NCI-H2029 (cell line): Measurements from ENCODE around the gene RBM10.
"Not testable (repeated sequence)": the region's sequence is repeated elsewhere in the genome, so short reads cannot be mapped to it uniquely, and the experiment has no call there.

ENCODE experiments used
- DNase-seq: peaks from one replicate; lab custom pipeline; 2025; lab: John Stamatoyannopoulos, UW

The RBM10 gene, protein sequence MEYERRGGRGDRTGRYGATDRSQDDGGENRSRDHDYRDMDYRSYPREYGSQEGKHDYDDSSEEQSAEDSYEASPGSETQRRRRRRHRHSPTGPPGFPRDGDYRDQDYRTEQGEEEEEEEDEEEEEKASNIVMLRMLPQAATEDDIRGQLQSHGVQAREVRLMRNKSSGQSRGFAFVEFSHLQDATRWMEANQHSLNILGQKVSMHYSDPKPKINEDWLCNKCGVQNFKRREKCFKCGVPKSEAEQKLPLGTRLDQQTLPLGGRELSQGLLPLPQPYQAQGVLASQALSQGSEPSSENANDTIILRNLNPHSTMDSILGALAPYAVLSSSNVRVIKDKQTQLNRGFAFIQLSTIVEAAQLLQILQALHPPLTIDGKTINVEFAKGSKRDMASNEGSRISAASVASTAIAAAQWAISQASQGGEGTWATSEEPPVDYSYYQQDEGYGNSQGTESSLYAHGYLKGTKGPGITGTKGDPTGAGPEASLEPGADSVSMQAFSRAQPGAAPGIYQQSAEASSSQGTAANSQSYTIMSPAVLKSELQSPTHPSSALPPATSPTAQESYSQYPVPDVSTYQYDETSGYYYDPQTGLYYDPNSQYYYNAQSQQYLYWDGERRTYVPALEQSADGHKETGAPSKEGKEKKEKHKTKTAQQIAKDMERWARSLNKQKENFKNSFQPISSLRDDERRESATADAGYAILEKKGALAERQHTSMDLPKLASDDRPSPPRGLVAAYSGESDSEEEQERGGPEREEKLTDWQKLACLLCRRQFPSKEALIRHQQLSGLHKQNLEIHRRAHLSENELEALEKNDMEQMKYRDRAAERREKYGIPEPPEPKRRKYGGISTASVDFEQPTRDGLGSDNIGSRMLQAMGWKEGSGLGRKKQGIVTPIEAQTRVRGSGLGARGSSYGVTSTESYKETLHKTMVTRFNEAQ

DNA sequence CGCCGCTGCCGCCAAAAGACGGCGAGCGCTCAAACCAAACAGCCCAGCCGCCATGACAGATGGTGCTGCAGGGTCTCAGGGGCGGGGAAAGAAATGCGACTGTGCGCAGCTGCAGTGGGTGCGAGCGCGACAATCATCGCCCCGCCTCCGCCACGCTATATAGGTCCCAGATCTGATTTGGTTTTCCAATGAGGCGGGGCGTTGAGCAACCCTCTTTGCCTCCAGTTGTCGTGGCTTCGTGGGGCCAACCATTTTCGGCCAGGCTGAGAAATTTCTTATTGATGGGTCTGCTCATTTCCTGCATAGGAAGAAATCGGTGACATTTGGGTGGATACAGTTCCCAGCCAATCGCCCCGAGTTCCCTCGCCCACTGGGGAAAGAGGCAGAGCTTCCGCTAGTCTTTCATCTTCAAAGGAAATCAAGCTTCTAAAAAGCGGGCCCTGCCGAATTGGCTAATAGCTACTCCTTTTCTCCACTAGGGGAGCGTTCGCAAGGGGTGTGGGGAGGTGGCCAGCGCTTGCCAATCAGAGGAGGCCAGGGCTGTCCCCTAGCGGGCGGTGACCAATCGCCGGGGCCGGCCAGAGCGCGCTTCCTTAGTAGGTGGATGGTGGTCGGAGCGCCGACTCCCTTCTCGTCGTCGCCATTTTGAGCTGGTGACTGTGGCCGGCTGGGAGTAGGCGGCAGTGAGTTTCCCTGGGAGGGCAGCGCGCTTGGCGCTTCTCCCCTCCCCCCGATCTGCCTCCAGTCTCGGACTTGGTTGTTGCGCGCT lies at the start of gene RBM10, which contains the start of gene NDUFB11:
RBM10 (plus strand) TSS at position 596 of the 769 bp plus-strand sequence. CDS start 2,261 bp downstream, outside the sequence.
NDUFB11 (minus strand) TSS at position 77 of the 769 bp plus-strand sequence; CDS start at position 54, 23 bp downstream.
- peak; percentile 92 for DNase-seq

DNA sequence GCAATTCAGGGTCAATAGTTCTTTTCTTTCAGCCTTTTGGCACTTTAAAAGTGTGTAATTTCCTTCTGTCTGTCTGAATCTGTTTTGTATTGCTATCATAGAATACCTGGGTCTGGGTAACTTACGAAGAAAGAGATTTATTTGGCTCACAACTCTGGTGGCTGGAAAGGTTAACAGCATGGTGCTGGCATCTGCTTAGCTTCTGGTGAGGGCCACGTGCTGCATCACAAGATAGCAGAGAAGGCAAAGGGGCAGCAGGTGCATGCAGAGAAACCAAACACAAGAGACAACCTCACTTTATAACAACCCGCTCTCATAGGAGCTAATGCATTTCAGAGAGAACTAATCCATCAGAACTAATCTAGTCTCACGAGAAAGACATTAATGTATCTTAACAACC lies 48.0 kb upstream of the RBM10 start:
- DNase-seq = no peak

DNA sequence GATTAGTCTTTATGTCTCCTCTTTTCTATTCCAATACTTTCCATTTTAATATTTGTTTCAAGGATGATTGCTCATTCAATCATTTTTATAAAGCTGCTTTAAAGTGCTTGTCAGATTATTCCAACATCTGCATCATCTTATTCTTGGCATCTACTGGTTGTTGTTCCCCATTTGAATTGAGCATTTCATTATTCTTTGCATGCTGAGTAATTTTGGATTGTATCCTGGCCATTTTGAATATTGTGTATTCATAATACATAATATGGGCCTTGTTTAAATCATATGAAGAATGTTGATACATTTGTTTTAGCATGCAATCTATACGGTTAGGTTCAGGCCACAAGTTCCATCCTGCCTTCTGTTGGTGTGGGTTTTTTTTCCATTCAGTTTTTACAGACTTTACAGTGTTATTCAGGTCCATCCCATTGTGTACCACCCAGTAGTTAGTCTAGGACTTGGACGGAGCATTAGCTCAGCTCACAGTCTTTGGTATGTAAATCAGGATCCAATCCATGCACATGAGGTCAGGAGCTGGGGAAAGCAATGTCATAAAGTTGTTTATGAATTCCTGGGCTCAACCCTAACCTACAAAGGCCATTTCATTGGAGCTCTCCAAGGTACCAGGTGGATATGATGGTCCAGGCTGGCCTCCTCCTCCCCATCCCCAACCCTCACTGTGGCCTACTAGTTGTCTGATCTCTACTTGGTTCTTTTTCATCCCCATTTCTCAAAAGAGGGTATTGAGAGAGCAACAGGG lies 46.5 kb upstream of the RBM10 start:
- DNase-seq = no peak

DNA sequence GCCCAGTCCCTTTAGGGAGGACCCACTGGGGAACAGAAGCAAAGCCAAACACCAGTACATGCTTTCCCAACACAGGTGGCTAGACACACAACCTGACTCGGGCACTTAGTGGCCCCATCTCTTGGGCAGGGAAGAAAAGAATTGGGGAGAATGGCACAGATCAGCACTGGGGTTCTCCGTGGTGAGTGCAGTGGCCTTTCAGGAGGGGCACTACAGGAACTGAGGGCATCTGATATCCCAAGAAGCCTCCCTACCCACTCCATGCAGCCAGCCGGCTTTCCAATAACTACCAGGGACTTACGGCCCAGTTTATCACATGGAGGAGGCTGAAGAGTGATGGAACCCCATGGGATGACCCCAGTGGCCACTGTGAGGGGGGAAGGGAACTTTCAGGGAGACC lies 43.8 kb upstream of the RBM10 start:
- no peak for DNase-seq

DNA sequence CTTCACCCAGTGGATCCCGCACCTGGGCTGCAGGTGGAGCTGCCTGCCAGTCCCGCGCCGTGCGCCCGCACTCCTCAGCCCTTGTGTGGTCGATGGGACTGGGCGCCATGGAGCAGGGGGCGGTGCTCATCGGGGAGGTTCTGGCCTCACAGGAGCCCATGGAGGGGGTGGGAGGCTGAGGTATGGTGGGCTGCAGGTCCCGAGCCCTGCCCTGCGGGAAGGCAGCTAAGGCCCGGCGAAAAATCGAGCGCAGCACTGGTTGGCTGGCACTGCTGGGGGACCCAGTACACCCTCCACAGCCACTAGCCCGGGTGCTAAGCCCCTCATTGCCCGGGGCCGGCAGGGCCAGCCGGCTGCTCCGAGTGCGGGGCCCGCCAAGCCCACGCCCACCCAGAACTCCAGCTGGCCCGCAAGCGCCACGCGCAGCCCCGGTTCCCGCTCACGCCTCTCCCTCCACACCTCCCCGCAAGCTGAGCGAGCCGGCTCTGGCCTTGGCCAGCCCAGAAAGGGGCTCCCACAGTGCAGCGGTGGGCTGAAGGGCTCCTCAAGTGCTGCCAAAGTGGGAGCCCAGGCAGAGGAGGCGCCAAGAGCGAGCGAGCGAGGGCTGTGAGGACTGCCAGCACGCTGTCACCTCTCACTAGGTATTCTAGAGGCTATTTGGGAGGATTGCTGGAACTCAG lies 33.9 kb upstream of the RBM10 start:
- DNase-seq = not testable (repeated sequence)

DNA sequence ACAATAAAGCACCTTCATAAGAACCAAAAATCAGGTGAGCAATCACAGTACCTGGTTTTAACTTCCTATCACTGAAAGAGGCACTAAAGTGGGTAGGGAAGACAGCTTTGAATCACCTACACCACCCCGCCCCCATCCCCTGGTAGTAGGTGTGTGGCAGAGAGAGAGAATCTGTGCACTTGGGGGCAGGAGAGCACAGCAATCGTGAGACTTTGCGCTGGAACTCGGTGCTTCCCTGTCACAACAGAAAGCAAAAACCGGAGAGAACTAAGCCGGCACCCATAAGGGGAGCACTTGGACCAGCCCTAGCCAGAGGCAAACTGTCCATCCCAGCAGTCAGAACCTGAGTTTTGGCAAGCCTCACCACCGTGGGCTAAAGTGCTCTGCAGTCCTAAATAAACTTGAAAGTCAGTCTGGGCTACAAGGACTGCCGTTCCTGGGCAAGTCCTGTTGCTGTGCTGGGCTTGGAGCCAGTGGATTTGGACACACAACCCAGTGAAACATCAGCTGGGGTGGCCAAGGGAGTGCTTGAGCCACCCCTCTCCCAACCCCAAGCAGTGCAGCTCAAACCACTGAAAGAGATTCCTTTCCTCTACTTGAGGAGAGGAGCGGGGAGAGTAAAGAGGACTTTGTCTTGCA lies 32.6 kb upstream of the RBM10 start:
- DNase-seq = no peak

DNA sequence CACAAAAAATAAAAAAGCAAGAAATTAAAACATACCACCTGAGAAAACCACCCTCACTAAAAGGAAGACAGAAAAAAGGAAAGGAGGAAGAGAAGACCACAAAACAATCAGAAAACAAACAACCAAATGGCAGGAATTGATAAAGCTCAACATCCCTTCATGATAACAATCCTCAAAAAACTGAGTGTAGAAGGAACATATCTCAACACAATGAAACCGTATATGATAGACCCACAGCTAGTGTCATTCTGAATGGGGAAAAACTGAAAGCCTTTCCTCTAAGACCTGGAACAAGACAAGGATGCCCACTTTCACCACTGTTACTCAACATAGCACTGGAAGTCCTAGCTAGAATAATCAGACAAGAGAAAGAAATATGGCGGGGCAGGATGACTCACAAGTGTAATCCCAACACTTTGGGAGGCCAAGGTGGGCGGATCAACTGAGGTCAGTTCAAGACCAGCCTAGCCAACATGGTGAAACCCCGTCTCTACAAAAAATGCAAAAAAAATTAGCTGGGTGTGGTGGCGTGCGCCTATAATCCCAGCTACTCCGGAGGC lies 28.4 kb upstream of the RBM10 start:
- not testable (repeated sequence) for DNase-seq

DNA sequence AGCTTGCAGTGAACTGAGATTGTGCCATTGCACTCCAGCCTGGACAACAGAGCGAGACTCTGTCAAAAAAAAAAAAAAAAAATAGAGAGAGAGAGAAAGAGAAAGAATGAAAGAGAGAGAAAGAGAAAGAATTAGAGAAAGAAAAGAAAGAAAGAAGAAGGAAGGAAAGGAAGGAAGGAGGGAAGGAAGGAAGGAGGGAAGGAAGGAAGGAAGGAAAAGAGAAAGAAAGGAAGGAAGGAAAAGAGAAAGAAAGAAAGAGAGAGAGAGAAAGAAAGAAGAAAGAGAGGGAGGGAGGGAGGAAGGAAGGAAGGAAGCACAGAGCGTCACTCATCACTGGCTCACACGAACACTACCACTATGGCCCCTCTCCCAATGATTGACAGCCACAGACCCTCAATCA lies 20.6 kb upstream of the RBM10 start:
- DNase-seq = not testable (repeated sequence)

DNA sequence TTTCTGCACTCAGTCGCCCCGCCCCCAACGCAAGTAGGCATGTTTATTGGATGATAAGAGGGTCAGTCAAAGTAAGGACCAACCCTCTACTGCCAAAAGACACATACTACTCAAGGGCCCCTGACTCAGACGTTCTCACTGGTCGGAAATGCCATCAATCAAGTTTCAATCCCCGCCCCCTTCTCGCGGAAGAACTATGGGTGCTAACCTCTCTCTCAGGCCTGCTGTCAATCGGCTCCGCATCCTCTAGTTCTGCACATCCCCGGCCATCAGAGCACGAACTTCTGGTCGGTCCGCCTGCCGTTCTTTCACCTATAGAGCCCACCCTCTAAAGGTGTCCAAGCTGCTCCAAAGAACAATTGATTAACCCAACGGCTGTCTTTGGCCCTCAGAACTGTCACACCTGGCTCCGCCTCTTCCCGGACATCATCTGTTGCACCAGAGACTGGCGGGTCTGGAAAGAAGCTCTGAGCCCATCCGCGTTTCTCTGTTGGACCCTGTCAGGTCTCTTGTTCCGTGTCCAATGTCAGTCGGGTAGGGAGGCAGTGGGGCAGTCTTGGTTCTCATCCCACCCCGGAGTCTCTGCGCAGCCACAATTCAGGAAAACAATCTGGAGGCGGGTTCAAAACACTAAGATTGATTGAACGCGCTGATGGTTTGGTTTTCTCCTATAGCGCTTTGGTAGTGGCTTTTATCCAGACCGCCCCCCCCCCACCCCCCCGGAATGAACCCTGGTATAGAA lies 15.7 kb upstream of the RBM10 start:
- peak; percentile 87 for DNase-seq

DNA sequence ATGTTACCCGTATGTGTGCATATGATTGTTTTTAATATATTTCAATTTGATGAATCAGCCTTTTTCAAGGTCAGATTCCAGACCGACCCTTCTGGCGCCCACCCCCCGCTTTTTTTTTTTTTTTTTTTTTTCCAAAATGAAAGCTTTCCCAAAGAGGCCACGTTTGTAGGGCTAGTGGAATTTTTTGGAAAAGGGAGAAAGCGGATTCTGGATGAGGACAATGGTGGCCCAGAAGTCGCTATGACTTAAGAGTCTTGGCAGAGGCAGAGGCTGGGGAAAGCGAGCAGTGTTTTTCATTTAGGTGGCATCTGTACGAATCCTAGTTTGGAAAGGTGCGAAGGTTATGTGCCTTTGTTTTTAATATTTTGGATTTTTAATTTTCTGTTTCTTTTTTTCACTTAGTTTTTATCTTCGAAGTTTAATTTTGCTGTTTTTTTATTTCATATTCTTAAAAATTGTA lies 15.1 kb upstream of the RBM10 start:
- no peak for DNase-seq

DNA sequence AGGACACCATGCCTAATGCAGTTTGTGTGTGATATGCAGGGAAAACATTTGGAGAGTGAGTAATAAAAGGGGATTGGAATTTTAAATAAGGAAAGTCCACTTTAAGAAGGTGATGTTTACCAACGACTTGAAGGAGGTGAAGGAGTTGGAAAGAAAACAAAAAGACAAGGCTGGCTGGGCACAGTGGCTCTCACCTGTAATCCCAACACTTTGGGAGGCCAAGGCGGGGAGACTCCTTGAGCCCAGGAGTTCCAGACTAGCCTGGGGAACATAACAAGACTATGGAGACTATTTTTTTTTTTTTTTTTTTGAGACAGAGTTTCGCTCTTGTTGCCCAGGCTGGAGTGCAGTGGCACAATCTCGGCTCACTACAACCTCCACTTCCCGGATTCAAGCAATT lies 11.5 kb upstream of the RBM10 start:
- no peak for DNase-seq

DNA sequence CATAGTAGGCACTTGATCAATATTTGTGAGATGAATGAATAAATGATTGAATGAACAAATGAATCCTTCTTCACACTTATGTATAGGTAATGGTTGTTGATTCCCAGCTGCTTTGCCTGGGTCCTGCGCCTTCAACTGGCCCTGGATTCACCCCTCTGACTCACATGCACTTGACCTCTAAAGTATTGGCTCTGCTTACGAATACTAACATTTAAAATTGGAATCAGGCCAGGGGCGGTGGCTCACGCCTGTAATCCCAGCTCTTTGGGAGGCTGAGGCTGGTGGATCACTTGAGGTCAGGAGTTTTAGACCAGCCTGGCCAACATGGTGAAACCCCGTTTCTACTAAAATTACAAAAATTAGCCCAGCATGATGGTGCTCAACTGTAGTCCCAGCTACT lies 9.4 kb upstream of the RBM10 start:
- peak; percentile 21 for DNase-seq

DNA sequence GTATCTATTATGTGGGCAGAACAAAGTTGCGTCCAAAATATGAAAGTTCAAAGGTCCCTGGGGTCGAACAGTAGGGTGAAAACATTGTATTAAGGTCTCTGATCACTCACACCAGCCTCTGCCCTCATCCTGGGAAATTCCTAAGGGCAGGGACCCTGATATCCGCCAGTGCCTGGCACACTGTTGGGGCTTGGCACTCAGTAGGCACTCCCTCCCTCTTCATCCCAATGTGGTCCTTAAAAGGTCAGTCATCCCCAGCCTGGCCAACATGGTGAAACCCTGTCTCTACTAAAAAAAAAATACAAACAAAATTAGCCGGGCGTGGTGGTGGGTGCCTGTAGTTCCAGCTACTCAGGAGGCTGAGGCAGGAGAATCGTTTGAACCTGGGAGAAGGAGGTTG lies 6.8 kb upstream of the RBM10 start:
- DNase-seq = no peak

DNA sequence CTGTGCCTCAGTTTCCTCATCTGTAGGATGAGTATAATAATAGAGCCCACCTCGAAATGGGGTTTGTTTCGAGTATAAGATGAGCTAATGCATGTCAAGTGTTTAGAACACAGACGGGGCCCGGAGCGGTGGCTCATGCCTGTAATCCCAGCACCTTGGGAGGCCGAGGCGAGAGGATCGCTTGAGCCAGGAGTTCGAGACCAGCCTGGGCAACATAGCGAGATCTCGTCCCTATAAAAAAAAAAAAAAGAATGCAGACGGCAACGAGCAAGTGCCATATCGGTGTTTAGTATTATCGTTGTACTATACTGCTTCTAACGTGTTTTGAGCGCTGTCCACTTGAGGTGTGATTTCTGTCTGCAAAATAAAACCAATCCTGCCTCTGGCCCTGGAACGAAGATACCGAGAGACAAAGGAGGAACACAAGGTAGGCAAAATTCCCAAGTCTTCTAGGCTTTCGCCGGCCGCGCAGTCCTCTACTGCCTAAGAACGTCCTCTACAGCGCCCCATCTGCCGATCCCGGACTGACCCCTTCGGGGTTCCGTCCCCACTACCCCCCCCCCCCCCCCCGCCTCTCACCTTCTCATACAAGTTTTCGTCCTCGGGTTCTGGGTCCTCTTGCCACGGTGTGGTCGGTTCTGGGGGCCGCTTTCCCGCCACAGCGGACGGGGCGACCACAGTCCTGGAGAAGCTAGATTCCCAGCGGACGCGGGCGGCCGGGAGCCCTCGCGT lies 961 bp upstream of the RBM10 start:
- no peak for DNase-seq

DNA sequence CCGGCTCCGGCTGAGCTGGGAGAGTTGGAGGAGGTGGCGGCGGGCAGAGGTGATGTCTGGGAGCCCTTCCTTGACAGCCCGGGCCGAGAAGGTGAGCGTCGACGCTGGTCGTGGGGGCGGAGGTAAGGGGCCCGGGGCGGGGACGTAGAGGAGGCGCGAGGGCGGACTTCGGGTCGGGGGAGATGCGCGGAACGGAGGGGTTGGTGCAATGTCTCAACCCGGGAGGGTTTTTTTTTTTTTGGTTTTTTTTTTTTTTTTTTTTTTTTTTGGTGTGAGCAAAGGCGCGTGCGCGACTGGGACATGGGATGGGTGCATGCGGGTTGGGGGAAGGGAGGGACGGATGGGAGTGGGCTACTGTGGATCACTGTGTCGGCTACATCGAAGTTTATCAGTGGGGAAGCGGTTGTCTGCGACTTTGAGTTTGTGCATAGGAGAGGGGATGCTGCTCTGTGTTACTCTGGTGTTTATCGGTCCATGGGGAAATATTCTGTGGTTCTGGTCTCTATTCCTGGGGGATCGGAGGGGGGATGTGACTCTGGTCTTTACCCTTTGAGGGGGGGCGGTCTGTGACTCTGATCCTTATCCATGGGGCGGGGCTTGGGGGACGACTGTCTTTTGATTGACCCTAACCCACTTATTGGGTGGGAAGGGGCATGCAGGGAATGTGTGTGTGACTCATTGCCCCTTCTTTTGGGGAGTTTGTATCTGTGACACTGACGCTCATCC lies 537 bp downstream of the RBM10 start:
- DNase-seq = no peak

DNA sequence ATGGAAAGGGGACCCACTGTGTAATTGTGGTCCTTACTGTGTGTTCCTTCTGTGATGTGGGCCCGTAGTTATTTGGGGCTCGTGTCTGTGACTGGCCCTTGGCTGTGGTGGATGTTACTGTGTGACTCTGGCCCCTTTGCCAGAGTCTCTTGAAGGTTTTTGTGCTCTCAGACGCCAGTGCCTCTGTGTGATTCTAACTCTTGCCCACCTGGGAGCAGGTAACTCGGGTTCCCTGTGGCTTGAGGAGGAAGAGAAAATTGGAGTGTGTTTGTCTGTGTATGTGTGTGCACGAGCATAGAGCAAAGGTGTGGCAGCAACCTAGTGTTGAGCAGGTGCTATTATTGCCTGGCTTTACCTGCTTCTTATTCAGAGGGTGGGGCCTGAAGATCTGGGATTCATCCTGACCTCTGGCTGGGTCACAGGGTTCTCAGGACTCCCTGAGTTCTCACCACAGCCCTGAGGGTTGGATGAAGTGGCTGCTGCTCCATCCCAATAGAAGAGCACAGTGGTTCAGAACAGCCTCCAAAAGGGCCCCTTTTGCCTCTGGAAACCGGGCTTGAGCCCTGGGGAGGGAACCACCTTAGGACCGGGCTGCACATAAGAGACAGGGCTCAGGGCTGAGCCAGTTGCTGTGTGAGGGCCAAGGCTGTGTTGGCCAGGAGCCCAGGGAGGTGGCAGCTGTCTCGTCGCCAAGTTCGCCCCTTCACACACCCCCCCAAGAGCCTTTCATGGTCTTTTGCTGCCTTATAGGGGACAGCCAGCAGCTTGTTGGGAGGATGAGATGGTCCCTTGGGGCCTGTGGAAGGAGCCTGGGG lies 1.3 kb downstream of the RBM10 start:
- no peak for DNase-seq
